22Rv1 (cell line): Measurements from ENCODE around the gene SORL1.

ENCODE experiments used
- H3K27ac ChIP-seq: fragments of 450-650 bp; 2 replicates; pipeline ENCODE4 v1.5.1; 2017
- ZFX ChIP-seq: fragments of 450-650 bp; IDR thresholded peaks from 2 replicates; pipeline ENCODE4 v1.6.1; 2017; ENCODE audit warnings: antibody characterized with exemption, borderline replicate concordance
- TF ChIP-seq, protein P1 (sequence below): fragments of 450-650 bp; IDR thresholded peaks from 2 replicates; pipeline ENCODE4 v1.5.1; 2017; ENCODE audit warnings: mild to moderate bottlenecking

Gene SORL1

DNA sequence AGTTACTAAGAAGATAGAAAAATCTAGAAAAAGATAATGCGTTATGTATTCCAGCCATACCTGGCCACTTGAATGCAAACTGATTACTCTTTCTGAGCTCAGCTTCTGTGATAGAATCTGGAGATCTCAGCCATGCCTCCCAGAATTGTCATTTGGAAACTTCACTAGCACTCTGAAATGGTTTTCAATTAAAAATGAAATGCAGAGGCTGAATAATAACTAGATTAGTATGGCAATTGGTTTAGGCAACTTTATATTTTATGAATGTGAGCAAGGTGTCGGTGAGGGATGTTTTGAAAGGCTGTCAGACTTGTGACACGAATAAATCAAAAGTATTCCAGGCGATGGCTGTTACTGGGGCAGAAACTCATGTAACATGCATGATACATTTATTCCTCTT is 129.5 kb downstream of the SORL1 start:
- H3K27ac ChIP-seq = no peak overlapping the region

DNA sequence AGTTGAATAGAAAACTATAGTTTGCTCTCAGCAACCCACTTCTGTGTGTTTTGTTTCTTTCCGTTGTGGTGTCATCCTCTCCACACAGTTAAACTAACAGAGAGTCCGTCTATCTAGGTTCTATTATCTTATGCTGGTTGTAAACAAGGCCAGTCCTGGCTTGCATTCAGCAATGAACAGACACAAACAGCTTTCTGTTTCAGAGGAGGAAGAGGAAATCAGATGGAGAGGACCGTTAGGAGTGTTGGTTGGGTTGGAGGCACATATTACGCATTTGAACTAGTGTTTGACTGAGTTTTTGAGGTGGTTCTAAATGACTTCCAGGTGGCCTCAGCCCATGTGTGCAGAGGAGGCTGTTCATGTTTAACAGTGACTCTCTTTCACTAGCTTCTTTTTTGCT is 130.2 kb downstream of the SORL1 start:
- H3K27ac ChIP-seq = no peak overlapping the region
- no peak for TF ChIP-seq ZFX
- TF ChIP-seq, protein P1, sequence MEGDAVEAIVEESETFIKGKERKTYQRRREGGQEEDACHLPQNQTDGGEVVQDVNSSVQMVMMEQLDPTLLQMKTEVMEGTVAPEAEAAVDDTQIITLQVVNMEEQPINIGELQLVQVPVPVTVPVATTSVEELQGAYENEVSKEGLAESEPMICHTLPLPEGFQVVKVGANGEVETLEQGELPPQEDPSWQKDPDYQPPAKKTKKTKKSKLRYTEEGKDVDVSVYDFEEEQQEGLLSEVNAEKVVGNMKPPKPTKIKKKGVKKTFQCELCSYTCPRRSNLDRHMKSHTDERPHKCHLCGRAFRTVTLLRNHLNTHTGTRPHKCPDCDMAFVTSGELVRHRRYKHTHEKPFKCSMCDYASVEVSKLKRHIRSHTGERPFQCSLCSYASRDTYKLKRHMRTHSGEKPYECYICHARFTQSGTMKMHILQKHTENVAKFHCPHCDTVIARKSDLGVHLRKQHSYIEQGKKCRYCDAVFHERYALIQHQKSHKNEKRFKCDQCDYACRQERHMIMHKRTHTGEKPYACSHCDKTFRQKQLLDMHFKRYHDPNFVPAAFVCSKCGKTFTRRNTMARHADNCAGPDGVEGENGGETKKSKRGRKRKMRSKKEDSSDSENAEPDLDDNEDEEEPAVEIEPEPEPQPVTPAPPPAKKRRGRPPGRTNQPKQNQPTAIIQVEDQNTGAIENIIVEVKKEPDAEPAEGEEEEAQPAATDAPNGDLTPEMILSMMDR = no peak

More for the DNA sequence above, 129.5 kb downstream of the SORL1 start:
- TF ChIP-seq, protein P1 = no peak
- no peak for TF ChIP-seq ZFX

DNA sequence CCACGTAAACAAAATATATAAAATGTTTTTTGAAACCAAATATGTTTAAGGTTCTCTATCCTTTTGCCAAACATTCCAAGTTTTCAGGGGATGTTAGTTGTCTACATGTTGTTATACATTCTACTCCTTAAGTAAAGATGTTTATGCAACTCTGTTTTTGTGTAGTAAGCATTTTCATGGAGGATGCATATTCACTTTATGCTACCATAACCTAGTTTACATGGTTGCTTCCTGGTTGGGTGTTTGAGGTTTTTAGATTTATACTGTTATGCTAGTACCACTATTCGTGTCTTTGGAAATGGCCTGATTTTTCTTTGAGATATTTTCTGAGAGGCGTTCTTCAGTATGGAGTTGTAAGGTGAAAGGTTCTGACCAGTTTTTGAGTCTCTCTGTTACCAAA is 131.7 kb downstream of the SORL1 start:
- no peak overlapping the region for H3K27ac ChIP-seq
- TF ChIP-seq, protein P1 = no peak
- TF ChIP-seq ZFX = no peak

DNA sequence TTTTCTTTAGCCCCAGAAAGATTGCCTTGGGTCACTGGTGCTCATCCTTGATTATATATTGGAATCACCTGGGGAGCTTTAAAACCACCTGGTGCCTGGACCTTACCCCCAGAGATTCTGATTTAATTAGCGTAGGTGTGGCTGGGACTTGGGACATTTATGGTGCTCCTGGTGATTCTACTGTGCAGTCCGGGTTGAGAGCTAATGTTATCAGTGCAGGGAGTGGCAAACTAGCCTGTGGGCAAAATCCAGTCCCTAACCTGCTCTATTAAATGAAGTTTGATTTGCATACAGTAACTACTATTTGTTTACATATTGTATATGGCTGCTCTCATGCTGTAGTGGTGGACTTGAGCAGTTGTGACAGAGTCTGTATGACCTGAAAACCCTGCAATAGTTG is 134.6 kb downstream of the SORL1 start:
- TF ChIP-seq, protein P1 = no peak
- no peak for TF ChIP-seq ZFX
- no peak overlapping the region for H3K27ac ChIP-seq

DNA sequence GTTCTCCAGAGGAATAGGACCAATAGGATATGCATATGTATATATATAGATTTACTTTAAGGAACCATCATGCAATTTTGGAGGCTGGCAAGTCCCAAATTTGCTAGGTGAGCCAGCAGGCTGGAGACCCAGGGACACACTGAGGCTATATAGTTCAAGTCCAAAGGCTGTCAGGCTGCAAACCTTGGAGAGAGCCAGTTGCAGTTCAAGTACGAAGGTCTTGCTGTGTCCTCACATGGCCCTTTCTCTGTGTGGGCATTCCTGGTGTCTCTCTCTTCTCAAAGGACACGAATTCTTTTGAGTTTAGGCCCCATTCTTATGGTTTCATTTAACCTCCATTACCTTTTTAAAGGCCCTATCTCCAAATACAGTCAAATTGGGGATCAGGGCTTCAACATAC is 135.1 kb downstream of the SORL1 start:
- TF ChIP-seq, protein P1 = no peak
- no peak for TF ChIP-seq ZFX
- no peak overlapping the region for H3K27ac ChIP-seq

DNA sequence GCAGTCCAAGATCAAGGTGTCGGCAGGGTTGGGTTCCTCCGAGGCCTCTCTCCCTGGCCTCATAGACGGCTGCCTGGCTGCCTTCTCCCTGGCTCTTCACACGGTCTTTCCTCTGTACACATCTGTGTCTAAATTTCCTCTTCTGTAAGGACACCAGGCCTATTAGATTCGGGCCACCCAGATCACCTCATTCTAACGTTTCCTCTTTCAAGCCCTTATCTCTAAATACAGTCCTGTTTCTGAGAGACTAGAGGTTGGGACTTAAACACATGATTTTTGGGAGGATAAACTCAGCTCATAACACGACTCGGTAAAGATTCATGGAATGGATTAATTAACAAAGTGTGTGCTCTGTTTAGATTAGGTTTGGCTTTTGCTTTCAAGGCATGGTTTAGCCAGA is 136.6 kb downstream of the SORL1 start:
- H3K27ac ChIP-seq = no peak overlapping the region

DNA sequence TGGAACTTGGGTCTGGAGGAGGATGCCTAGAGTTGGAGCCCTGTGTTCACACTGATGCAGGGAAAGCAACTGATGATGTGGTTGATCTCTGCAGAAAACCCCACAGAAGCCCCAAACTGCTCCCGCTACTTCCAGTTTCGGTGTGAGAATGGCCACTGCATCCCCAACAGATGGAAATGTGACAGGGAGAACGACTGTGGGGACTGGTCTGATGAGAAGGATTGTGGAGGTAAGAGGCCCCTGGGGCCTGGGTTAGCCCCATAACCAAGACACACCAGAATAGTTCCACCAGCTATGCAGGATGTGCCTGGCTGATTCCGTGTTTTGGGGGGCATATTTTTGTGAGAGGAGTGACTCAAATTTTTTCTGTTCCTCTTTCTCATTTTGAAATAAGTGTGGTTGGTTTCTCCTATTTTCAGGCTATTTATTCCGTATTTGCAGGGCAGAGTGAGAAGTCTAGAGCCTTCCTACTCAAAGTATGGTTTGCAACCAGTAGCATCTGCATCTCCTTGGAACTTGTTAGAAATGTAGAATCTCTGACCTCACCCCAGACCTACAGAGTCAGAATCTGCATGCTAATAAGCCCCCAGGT is 137.9 kb downstream of the SORL1 start:
- H3K27ac ChIP-seq = no peak overlapping the region
- TF ChIP-seq, protein P1 = no peak
- TF ChIP-seq ZFX = no peak

More for the DNA sequence above, 136.6 kb downstream of the SORL1 start:
- no peak for TF ChIP-seq ZFX
- TF ChIP-seq, protein P1 = no peak
